ENCODE measurements around the gene ZNF566.
A peak's percentile ranks its signal among the peaks of the same experiment; 100 is the strongest.

Gene ZNF566

DNA sequence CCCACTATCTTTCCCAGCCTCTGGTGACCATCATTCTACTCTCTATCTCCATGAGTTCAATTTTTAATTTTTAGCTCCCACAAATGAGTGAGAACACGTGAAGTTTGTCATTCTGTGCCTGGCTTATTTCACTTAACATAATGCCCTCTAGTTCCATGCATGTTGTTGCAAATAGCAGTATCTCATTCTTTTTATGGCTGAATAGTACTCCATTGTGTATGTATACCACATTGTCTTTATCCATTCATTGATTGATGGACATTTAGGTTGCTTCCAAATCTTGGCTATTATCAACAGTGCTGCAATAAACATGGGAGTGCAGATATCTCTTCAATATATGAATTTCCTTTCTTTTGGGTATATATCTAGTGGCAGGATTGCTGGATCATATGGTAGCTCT lies 48.0 kb downstream of the ZNF566 start:
- DNase-seq (ENCODE audit: low read depth): no peak

DNA sequence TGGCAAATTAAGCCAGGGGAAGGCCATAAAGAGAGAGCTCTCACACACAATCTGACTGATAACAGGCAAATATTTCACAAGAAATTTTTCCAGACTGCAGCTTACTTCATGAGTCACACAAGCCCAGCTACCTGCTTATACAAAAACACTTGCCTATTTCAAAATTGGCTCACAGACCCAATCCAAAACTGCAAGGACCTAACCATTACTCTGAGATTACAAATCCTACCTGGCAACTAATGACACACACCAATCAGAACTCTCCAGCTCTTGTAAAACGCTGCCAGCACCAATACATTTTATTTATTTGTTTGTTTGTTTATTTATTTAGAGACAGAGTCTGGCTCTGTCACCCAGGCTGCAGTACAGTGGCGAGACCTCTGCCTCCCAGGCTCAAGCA lies 52.8 kb downstream of the ZNF566 start:
- no peak for DNase-seq (ENCODE audit: low read depth)

DNA sequence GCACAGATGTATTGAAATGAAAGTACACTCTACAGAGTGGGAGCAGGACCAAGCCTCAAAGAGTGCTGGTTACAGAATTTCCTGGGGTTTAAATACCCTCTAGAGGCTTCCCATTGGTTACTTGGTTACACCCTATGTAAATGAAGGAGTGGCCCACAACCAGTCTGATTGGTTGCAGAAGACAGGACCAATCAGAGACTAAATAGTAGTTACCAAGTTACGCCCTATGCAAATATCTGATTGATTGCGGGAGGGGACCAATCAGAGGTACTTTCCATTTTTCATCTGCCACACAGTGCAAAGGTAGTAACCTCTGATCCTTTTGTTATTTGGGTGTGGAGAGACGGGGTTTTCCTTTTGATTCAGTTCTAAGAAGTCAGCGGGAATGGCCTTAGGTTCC lies 65.4 kb downstream of the ZNF566 start:
- DNase-seq (ENCODE audit: low read depth): no peak

DNA sequence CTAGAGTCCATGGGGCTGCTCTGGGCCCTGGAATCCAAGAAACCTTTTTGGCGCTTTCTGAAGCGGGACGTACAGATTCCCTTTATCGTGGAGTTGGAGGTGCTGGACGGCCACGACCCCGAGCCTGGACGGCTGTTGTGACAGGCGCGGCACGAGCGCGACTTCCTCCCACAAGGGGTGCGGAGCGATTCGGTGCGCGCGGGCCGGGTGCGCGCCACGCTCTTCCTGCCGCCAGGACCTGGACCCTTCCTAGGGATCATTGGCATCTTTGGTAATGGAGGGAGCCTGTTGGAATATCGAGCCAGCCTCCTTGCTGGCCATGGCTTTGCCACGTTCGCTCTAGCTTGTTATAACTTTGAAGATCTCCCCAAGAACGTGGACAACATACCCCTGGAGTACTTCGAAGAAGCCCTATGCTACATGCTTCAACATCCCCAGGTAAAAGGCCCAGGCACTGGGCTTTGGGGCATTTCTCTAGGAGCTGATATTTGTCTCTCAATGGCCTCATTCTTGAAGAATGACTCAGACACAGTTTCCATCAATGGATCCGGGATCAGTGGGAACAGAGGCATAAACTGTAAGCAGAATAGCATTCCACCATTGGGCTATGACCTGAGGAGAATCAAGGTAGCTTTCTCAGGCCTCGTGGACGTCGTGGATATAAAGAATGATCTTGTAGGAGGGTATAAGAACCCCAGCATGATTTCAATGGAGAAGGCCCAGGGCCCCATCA lies 67.4 kb downstream of the ZNF566 start:
- no peak for DNase-seq (ENCODE audit: low read depth)

DNA sequence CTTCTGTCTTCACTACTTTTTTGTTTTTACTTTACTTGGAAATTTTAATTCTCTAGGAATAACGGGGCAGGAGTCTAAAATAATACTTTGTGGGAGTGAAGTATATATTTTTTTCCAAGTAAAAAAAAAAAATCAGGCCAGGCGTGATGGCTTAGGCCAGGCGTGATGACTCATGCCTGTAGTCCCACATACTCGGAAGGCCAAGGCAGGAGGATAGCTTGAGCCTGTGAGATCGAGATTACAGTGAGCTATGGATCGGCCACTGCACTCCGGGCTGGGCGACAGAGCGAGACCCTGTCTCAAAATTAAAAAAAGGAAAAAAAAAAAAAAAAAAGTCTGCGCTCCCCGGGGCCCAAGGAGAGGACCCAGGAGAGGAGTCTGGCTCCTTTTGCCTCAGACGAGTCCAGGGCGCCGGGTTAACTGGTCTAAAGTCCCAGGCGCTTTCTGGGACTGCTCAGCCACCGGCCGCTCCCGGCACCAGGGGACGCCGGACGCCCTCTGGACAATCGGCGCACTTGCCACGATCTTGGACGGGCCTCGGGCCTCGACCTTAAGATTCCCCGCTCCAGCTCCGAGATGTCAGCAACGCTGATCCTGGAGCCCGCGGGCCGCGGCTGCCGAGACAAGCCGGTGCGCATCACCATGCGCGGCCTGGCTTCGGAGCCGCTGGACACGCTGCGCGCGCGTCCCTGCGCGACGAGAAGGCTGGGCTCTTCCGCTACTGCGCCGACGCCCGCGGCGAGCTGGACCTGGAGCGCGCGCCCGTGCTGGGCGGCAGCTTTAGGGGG lies 68.2 kb downstream of the ZNF566 start:
- no peak for DNase-seq (ENCODE audit: low read depth)

DNA sequence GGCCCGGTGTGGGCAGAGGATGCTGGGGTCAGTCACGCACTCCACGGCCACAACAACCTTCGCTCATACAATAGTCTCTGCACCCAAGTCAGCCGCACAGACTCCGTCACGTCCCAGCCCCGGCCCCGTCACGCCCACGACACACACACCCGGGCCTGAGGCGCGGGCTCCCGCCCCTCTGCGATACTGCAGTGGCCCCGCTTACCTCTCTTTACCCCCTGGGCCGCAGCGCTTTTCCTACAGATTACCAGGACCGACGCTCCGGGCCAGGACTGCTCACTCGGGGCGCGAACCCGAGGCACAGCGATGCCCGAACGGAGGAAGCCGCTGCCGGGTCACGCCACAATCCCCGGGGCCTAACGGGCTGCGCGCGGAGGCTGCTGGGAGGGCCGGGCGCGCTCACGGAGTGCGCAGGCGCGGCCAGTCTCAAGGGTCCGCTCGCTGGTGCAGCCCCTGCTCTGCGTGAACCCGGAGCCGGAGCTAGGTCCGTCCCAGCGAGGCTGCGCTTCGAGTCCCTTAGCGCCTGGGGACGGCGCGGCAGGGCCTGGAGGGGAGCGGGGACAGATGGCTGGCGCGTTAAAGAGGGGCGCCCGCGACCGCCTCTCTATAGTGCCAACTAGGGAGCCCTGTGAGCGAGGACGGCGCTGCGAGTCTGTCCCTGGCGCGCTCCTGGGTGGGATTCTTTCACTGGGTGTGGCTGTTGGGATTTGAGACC lies 70.9 kb downstream of the ZNF566 start, which contains the start of gene ZFP82:
Gene ZFP82 (minus strand): TSS at position 358 of the 715 bp plus-strand sequence. CDS start 8,855 bp downstream, outside the sequence.
- DNase-seq (ENCODE audit: low read depth): peak; percentile 61

DNA sequence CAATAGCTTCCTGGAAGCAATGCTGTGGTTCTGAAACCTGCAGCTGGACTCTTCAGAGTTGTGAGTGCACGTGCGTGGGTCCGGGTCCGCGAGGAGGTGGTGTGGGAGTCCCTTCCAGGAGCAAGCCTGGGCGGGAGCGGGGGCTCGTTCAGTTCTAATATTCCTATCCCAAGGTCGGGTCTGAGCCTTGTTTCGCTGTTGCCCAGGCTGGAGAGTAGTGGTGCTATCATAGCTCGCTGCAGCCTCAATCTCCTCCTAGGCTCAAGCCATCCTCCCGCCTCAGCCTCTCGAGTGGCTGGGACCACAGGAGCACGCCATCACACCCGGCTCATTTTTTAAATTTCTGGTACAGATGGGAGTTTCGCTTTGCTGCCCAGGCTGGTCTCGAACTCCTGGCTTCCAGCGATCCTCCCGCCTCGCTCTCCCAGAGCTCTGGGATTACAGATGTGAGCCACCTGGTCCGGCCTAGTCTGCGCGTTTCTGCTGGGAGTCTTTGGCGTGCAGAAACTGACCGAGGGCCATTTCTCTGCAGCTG lies 71.5 kb downstream of the ZNF566 start:
- no peak for DNase-seq (ENCODE audit: low read depth)

DNA sequence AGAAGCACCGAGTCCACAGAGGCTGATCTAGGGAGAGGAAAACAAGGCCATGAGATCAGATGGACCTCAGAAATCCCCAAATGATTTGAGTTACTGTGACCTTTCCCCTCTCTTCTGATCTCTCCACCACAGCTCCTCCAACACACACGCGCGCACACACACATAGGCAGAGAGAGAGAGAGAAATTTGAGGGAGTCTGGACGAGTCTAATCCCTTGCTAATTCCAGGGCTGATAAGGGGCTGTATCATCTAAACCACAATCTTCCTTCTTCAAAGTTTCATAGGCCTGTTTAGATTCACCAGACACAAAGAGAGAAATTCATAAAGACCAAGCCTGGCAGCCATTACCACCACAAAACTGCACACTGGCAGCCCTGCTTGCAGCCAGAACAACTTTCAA lies 79.5 kb downstream of the ZNF566 start:
- DNase-seq (ENCODE audit: low read depth): no peak

DNA sequence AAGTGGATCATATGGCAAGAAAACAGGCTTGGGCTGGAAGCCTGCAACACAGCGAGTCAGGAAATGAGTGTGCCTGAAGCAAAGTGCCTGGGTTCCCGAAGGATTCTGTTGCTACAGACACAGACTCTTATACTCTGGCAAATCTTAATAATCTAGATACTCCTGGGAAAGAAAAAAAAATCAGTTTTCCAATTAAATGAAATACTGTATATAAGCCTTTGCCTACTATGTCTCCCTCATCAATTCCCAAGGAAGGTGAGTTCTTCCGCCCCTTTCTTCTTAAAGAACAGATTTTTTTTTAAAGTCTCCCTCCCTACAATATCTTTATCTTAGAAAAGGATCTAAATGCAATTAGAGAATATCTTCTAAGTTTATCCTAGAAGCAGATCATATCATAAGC lies 81.3 kb downstream of the ZNF566 start:
- no peak for DNase-seq (ENCODE audit: low read depth)

DNA sequence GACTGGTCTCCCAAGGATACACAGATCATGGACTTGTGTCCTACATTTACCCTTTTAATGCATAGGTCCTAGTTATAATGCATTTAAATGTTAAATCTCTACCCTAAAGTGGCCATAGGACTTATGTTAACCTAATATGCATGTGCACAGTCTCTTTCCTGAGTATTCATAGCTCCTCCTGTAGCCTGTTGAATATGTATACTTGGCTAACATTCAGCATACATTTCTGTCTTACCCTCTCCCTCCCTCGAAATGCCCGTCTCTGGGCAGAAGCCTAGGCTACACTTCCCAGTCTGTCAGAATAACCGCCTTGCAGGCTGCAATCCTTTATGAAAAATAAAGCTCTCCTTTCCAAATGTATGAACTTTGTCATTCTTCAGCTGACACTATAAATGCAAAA lies 84.9 kb downstream of the ZNF566 start:
- DNase-seq (ENCODE audit: low read depth): no peak

DNA sequence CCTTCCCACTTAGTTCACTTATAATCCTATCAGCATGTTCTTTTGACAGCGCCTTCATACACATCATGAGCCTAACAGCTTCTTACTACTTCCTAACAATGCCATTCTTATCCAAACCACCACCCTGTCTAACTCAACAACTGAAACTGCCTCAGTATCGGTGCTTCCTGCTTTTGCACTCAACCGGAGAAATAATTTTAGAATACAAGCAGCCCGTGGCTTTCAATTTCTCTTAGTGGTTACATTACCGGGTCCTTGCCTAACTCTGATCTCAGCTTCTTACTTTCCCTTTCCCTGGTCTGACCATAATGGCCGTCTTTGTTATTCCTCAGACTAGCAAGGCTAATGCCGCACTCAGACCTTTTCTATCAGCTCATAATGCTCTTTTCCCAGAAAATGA lies 87.9 kb downstream of the ZNF566 start:
- no peak for DNase-seq (ENCODE audit: low read depth)

DNA sequence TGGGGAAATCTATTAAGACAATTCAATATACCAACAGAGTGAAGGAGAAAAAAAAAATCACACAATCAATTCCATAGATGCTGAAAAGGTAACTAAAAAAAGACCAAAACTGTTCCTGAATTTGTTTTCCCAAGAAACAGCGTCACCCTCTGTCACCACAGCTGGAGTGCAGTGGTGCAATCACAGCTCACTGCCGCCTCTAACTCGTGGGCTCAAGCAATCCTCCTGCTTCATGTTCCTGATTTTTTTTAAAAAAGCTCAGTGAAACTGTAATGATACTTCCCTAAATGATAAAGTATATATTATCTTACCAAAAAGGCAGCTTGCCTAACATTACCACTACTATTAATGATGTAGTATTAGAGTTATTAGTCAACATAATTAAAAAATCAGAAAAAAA lies 90.8 kb downstream of the ZNF566 start:
- DNase-seq (ENCODE audit: low read depth): no peak

Measured in fibroblast of the conjunctiva (primary cell).